Measurements from ENCODE around the gene ACBD3. TPM values are rescaled to one million over a fixed set of nuclear protein-coding genes. Genes with fewer than 3 reads are reported as not detected.

Gene ACBD3
- total and polyA plus RNA-seq, 12 donors = 5.4 to 49.1 (median 33.1) TPM

DNA sequence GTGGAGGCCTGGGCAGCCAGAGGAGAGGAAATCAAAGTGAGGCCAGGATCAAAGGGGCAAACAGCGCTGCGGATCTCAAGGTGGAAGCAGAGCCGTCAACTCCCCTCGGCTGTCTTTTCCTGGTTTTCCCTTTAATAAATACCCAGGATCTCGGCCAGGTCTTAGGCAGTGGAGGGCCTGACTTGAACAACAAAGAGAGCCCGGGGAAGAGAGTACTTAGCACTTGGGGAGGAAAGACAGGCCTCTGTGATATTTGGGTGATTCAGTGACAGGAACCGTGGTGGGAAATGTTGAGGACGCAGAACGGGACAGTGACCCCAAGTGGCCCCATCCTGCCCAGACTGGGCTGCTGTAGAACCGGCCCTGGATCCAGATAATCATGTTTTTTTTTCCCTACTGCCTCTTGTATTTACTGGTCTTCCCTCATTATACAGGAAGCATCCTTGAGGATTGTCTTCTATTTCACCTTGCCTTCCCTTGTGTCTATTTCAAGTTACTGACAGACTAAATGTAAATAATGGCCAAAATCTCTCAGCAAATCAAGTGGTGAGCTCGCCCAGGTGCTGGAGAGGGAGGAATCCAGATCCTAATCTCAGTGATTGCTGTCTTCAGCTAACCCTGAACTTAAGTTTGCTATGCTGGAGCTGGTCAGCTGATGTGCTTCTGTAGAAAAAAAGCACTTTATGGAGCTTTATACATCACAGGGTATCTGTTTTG lies 34.1 kb upstream of the ACBD3 start:
- H3K27ac ChIP-seq = no peak overlapping the region
- H3K4me1 ChIP-seq (replicated peaks in 1 of 2) = no peaks in the 10 kb centered on the region
- H3K4me3 ChIP-seq = no peak overlapping the region
- DNase-seq = no peak
- 67 to 76% (median 72%) methylated on average over 11 of the region's 11 CpGs for WGBS, 4 donors
- no peaks in the 10 kb centered on the region for H3K36me3 ChIP-seq (replicated peaks in 1 of 2)
- H3K27me3 ChIP-seq = peaks cover 16% of the 10 kb centered on the region
- intact Hi-C loops (cut with DNase I) = no loop called here
- no peak for TF ChIP-seq POLR2A (IDR thresholded peaks at IDR 0.05)
- TF ChIP-seq, protein P1, sequence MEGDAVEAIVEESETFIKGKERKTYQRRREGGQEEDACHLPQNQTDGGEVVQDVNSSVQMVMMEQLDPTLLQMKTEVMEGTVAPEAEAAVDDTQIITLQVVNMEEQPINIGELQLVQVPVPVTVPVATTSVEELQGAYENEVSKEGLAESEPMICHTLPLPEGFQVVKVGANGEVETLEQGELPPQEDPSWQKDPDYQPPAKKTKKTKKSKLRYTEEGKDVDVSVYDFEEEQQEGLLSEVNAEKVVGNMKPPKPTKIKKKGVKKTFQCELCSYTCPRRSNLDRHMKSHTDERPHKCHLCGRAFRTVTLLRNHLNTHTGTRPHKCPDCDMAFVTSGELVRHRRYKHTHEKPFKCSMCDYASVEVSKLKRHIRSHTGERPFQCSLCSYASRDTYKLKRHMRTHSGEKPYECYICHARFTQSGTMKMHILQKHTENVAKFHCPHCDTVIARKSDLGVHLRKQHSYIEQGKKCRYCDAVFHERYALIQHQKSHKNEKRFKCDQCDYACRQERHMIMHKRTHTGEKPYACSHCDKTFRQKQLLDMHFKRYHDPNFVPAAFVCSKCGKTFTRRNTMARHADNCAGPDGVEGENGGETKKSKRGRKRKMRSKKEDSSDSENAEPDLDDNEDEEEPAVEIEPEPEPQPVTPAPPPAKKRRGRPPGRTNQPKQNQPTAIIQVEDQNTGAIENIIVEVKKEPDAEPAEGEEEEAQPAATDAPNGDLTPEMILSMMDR (IDR thresholded peaks at IDR 0.05) = no peak
- H3K9me3 ChIP-seq (replicated peaks in 1 of 3) = no peaks in the 10 kb centered on the region

DNA sequence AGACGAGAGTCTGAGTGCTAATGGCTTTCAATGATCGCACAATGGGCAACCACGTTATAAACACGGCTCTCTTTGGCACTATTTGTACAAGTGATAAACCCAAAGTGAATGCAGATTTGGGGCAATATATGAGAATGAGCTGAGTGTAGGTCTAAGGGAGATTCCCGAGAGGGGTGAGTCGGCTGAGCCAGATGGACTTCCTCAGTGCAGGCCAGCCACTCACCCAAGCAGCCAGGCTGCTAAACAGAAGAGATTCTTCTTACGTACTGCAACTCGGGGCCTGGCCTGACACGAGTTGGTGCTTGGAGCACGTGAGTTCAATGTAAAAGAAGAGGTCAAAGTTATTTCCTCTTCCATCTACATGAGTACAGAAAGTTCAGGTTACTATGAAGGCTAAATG lies 30.7 kb upstream of the ACBD3 start:
- H3K36me3 ChIP-seq (replicated peaks in 1 of 2) = no peaks in the 10 kb centered on the region

DNA sequence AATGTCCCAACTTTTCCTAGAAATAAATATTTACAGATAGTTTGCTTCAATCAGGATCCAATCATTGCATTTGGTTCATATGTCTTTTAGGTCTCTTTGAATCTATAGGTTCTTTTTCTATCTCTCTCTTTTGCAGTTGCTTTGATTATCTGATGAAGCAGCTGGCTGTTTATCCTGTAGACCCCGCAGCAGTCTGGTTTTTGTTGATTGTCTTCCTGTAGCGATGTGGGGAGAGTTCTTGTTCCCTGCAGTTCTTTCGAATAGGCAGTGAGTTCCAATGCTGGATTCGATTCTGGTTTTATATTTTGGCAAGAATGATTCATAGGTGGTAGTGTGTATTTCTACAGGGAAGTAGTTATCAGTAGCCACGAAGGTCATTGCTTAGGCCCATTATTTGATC lies 29.5 kb upstream of the ACBD3 start:
- Histone ChIP-seq H3K36me3 (replicated peaks in 1 of 2) (no peaks in the 10 kb centered on the region), H3K27ac (no peak overlapping the region), H3K9me3 (replicated peaks in 1 of 3) (no peaks in the 10 kb centered on the region), H3K27me3 (no peaks in the 10 kb centered on the region), H3K4me1 (replicated peaks in 1 of 2) (no peaks in the 10 kb centered on the region), H3K4me3 (no peak overlapping the region)
- TF ChIP-seq, protein P1 (IDR thresholded peaks at IDR 0.05) = no peak
- no peak for TF ChIP-seq POLR2A (IDR thresholded peaks at IDR 0.05)
- intact Hi-C loops (cut with DNase I) = no loop called here
- DNase-seq = no peak
- WGBS, 4 donors = 55 to 61% (median 58%) methylated on average over 5 of the region's 5 CpGs

More for the DNA sequence above, 30.7 kb upstream of the ACBD3 start:
- Histone ChIP-seq H3K27me3 (no peaks in the 10 kb centered on the region), H3K27ac (no peak overlapping the region), H3K4me3 (no peak overlapping the region), H3K4me1 (replicated peaks in 1 of 2) (no peaks in the 10 kb centered on the region), H3K9me3 (replicated peaks in 1 of 3) (no peaks in the 10 kb centered on the region)
- 73 to 80% (median 80%) methylated on average over 10 of the region's 10 CpGs for WGBS, 4 donors
- no peak for DNase-seq
- intact Hi-C loops (cut with DNase I) = no loop called here
- TF ChIP-seq, protein P1 (IDR thresholded peaks at IDR 0.05) = no peak
- no peak for TF ChIP-seq POLR2A (IDR thresholded peaks at IDR 0.05)

DNA sequence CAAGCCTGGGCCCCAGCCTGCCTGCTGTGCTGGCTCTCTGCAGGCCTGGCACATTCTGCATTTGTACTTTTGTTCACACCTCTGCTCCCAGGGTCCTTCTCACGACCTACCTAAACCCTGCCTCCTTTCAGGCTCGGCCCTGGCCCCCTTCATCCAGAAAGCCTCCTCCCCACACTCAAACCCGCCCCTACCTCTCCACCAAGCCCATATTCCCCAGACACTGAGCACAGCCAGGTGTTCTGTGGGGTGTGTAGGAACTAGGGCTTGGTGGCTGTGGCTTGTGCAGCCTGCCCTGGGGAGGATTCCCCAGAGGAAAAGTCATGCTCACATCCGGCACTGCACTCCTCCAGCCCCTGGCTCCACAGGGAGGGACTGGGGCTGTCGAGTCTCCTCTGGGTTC lies 28.7 kb upstream of the ACBD3 start:
- Histone ChIP-seq H3K9me3 (replicated peaks in 1 of 3) (no peaks in the 10 kb centered on the region), H3K4me3 (no peak overlapping the region), H3K36me3 (replicated peaks in 1 of 2) (no peaks in the 10 kb centered on the region), H3K4me1 (replicated peaks in 1 of 2) (no peaks in the 10 kb centered on the region), H3K27ac (no peak overlapping the region), H3K27me3 (no peaks in the 10 kb centered on the region)
- intact Hi-C loops (cut with DNase I) = no loop called here
- TF ChIP-seq, protein P1 (IDR thresholded peaks at IDR 0.05) = no peak
- TF ChIP-seq POLR2A (IDR thresholded peaks at IDR 0.05) = no peak
- no peak for DNase-seq
- WGBS, 4 donors = 70 to 84% (median 77%) methylated on average over 5 of the region's 5 CpGs
